Neural progenitor cell (in vitro differentiated cells): Measurements from ENCODE around the gene FGF22. TPM values are rescaled to one million over a fixed set of nuclear protein-coding genes. Genes with fewer than 3 reads are reported as not detected.
"Not testable (repeated sequence)": the region's sequence is repeated elsewhere in the genome, so short reads cannot be mapped to it uniquely, and the experiment has no call there.

Source experiments
- DNase-seq: peaks from one replicate; pipeline ENCODE4 v3.0.0-alpha.2; 2016; ENCODE audit warnings: low spot score
- H2AFZ ChIP-seq: fragments of 200-600 bp; sonication (generic); replicated peaks from 2 replicates; pipeline ENCODE4 v1.6.1; 2016; ENCODE audit warnings: antibody characterized with exemption
- H3F3A ChIP-seq: fragments of 200-600 bp; sonication (generic); 2 replicates; pipeline ENCODE4 v1.6.1; 2016; ENCODE audit warnings: antibody characterized with exemption, low read depth
- H3K27ac ChIP-seq: fragments of 200-600 bp; sonication (generic); 2 replicates; pipeline ENCODE4 v1.5.1; 2016; ENCODE audit warnings: mild to moderate bottlenecking
- H3K27me3 ChIP-seq: fragments of 200-600 bp; sonication (generic); 2 replicates; pipeline ENCODE4 v1.6.1; 2016; ENCODE audit warnings: mild to moderate bottlenecking, moderate library complexity
- H3K36me3 ChIP-seq: fragments of 200-600 bp; sonication (generic); 2 replicates; pipeline ENCODE4 v1.5.1; 2016
- H3K4me1 ChIP-seq: fragments of 200-600 bp; sonication (generic); 2 replicates; pipeline ENCODE4 v1.6.1; 2016; ENCODE audit warnings: mixed run types
- H3K4me2 ChIP-seq: fragments of 200-600 bp; sonication (generic); 2 replicates; pipeline ENCODE4 v1.6.1; 2016
- H3K4me3 ChIP-seq: fragments of 200-600 bp; sonication (generic); 2 replicates; pipeline ENCODE4 v1.5.1; 2016
- H3K79me2 ChIP-seq: fragments of 200-600 bp; sonication (generic); 2 replicates; pipeline ENCODE4 v1.6.1; 2016; ENCODE audit warnings: low read depth
- H3K9ac ChIP-seq: fragments of 200-600 bp; sonication (generic); 2 replicates; pipeline ENCODE4 v1.6.1; 2016
- H3K9me3 ChIP-seq: fragments of 200-600 bp; sonication (generic); 2 replicates; pipeline ENCODE4 v1.5.1; 2016; ENCODE audit warnings: low read depth
- H4K20me1 ChIP-seq: fragments of 200-600 bp; sonication (generic); 2 replicates; pipeline ENCODE4 v1.6.1; 2016; ENCODE audit warnings: low read depth
- H3K27ac Mint-ChIP-seq: 3 replicates; pipeline ENCODE4 v1.8.0; 2021; ENCODE audit warnings: mixed read lengths
- H3K27me3 Mint-ChIP-seq: 2 replicates; pipeline ENCODE4 v1.8.0; 2022; ENCODE audit warnings: low read depth, mild to moderate bottlenecking, inconsistent platforms, moderate library complexity, mixed read lengths; ENCODE audit not compliant: insufficient read depth
- H3K36me3 Mint-ChIP-seq: 3 replicates; pipeline ENCODE4 v1.8.0; 2021; ENCODE audit warnings: mixed read lengths
- H3K4me1 Mint-ChIP-seq: 3 replicates; pipeline ENCODE4 v1.8.0; 2021; ENCODE audit warnings: mixed read lengths
- H3K4me3 Mint-ChIP-seq: 3 replicates; pipeline ENCODE4 v1.8.0; 2021; ENCODE audit warnings: mild to moderate bottlenecking, moderate library complexity, mixed read lengths
- H3K9me3 Mint-ChIP-seq: 3 replicates; pipeline ENCODE4 v1.8.0; 2020; ENCODE audit warnings: mixed read lengths
- CTCF ChIP-seq: fragments of 200-600 bp; sonication (generic); IDR thresholded peaks from 2 replicates; pipeline ENCODE4 v1.5.1; 2017; ENCODE audit warnings: antibody characterized with exemption, mild to moderate bottlenecking
- EZH2 ChIP-seq: fragments of 200-600 bp; sonication (generic); IDR thresholded peaks from 2 replicates; pipeline ENCODE4 v1.6.1; 2017; ENCODE audit warnings: antibody characterized with exemption, mild to moderate bottlenecking, moderate library complexity
- EZH2phosphoT487 ChIP-seq: fragments of 200-600 bp; sonication (generic); IDR thresholded peaks from 2 replicates; pipeline ENCODE4 v1.6.1; 2017; ENCODE audit warnings: antibody characterized with exemption
- total RNA-seq: library from RNA; depleted of rRNA; stranded (reverse); fragments of >200 nt; gene quantifications from 2 replicates; pipeline ENCODE4 v1.2.3, GENCODE V29; 2015; ENCODE audit warnings: low replicate concordance

FGF22 gene
- total RNA-seq, 1 donor from 2014 or later = not detected

- H2AFZ ChIP-seq = no peak overlapping the region
- H3K79me2 ChIP-seq = no peaks in the 10 kb centered on the region
- H3K4me1 Mint-ChIP-seq = peaks cover 10% of the 10 kb centered on the region
- no peaks in the 10 kb centered on the region for H3K4me1 ChIP-seq
- H3K36me3 Mint-ChIP-seq = peaks cover 19% of the 10 kb centered on the region
- H3K4me2 ChIP-seq = no peak overlapping the region
- no peaks in the 10 kb centered on the region for H3K9me3 Mint-ChIP-seq
- H3K9me3 ChIP-seq = no peaks in the 10 kb centered on the region
- peaks cover 4% of the 10 kb centered on the region for H3K27me3 Mint-ChIP-seq
- TF ChIP-seq EZH2phosphoT487 (no peak), EZH2 (no peak), CTCF (no peak)
- no peaks in the 10 kb centered on the region for H3K27me3 ChIP-seq
- H4K20me1 ChIP-seq = peaks cover 6% of the 10 kb centered on the region
- no peaks in the 10 kb centered on the region for H3F3A ChIP-seq
- no peak for DNase-seq
- no peak overlapping the region for H3K4me3 Mint-ChIP-seq
- H3K27ac ChIP-seq = no peak overlapping the region
- H3K36me3 ChIP-seq = no peaks in the 10 kb centered on the region
- H3K9ac ChIP-seq = no peak overlapping the region
- H3K4me3 ChIP-seq = no peak overlapping the region
- no peak overlapping the region for H3K27ac Mint-ChIP-seq
Observed at GRCh38 chr19:619286-620002, 20.2 kb upstream of the FGF22 start.

- Histone ChIP-seq H2AFZ (no peak overlapping the region), H3F3A (no peaks in the 10 kb centered on the region), H4K20me1 (peaks cover 12% of the 10 kb centered on the region), H3K79me2 (no peaks in the 10 kb centered on the region), H3K36me3 (no peaks in the 10 kb centered on the region), H3K4me2 (no peak overlapping the region), H3K27me3 (no peaks in the 10 kb centered on the region), H3K27ac (no peak overlapping the region), H3K9ac (no peak overlapping the region), H3K9me3 (no peaks in the 10 kb centered on the region), H3K4me1 (no peaks in the 10 kb centered on the region), H3K4me3 (no peak overlapping the region)
- H3K27ac Mint-ChIP-seq = no peak overlapping the region
- H3K4me1 Mint-ChIP-seq = peaks cover 11% of the 10 kb centered on the region
- H3K27me3 Mint-ChIP-seq = peaks cover 4% of the 10 kb centered on the region
- peaks cover 18% of the 10 kb centered on the region for H3K36me3 Mint-ChIP-seq
- no peak overlapping the region for H3K4me3 Mint-ChIP-seq
- TF ChIP-seq CTCF = no peak
- no peak for TF ChIP-seq EZH2phosphoT487
- TF ChIP-seq EZH2 = no peak
- H3K9me3 Mint-ChIP-seq = no peaks in the 10 kb centered on the region
- DNase-seq = no peak
Observed at GRCh38 chr19:620166-620862, 19.4 kb upstream of the FGF22 start.

- H4K20me1 ChIP-seq = peaks cover 14% of the 10 kb centered on the region
- DNase-seq, H3K27ac Mint-ChIP-seq, H3K4me3 Mint-ChIP-seq, H2AFZ ChIP-seq, H3K4me3 ChIP-seq, H3K79me2 ChIP-seq, H3K9me3 Mint-ChIP-seq, H3F3A ChIP-seq, H3K27me3 Mint-ChIP-seq, H3K27ac ChIP-seq, H3K9ac ChIP-seq, H3K4me2 ChIP-seq, H3K9me3 ChIP-seq, H3K36me3 ChIP-seq, H3K27me3 ChIP-seq, H3K4me1 ChIP-seq: not testable (repeated sequence)
- Mint-ChIP-seq H3K4me1 (peaks cover 14% of the 10 kb centered on the region), H3K36me3 (peaks cover 18% of the 10 kb centered on the region)
Observed at GRCh38 chr19:621191-621590, 18.5 kb upstream of the FGF22 start.

- H3F3A ChIP-seq = no peaks in the 10 kb centered on the region
- H3K36me3 ChIP-seq = no peaks in the 10 kb centered on the region
- H3K4me3 ChIP-seq = no peak overlapping the region
- Mint-ChIP-seq H3K4me3 (no peak overlapping the region), H3K36me3 (peaks cover 18% of the 10 kb centered on the region), H3K4me1 (peaks cover 14% of the 10 kb centered on the region), H3K9me3 (no peaks in the 10 kb centered on the region), H3K27ac (no peak overlapping the region), H3K27me3 (peaks cover 4% of the 10 kb centered on the region)
- no peaks in the 10 kb centered on the region for H3K79me2 ChIP-seq
- TF ChIP-seq EZH2 (no peak), CTCF (no peak), EZH2phosphoT487 (no peak)
- H3K27me3 ChIP-seq = no peaks in the 10 kb centered on the region
- DNase-seq = no peak
- peaks cover 14% of the 10 kb centered on the region for H4K20me1 ChIP-seq
- H2AFZ ChIP-seq = no peak overlapping the region
- H3K4me1 ChIP-seq = no peaks in the 10 kb centered on the region
- H3K9me3 ChIP-seq = no peaks in the 10 kb centered on the region
- no peak overlapping the region for H3K4me2 ChIP-seq
- H3K9ac ChIP-seq = no peak overlapping the region
- H3K27ac ChIP-seq = no peak overlapping the region
Observed at GRCh38 chr19:621819-622218, 17.9 kb upstream of the FGF22 start.
